ENCODE measurements around the gene VPS8.
A peak's percentile ranks its signal among the peaks of the same experiment; 100 is the strongest.

The VPS8 gene

GRCh38 chr3:184784731-184785500, 27.1 kb upstream of the VPS8 start:
- no peak for DNase-seq (ENCODE audit: low read depth)
- no peak overlapping the region for H3K4me3 ChIP-seq (ENCODE audit: low read depth, low read length)
- TF ChIP-seq CTCF (conservative IDR thresholded peaks at IDR 0.05; ENCODE audit: low read depth, low read length), result no peak

GRCh38 chr3:184785890-184786279, 26.1 kb upstream of the VPS8 start:
- TF ChIP-seq CTCF (conservative IDR thresholded peaks at IDR 0.05; ENCODE audit: low read depth, low read length), result no peak
- no peak overlapping the region for H3K4me3 ChIP-seq (ENCODE audit: low read depth, low read length)
- DNase-seq (ENCODE audit: low read depth), result no peak

GRCh38 chr3:184786280-184786941, 25.6 kb upstream of the VPS8 start:
- H3K4me3 ChIP-seq (ENCODE audit: low read depth, low read length), result no peak overlapping the region
- DNase-seq (ENCODE audit: low read depth), result peak; percentile 84

GRCh38 chr3:184788751-184789150, 23.2 kb upstream of the VPS8 start:
- no peak for DNase-seq (ENCODE audit: low read depth)
- no peak overlapping the region for H3K4me3 ChIP-seq (ENCODE audit: low read depth, low read length)
- no peak for TF ChIP-seq CTCF (conservative IDR thresholded peaks at IDR 0.05; ENCODE audit: low read depth, low read length)

More at GRCh38 chr3:184786280-184786941, 25.6 kb upstream of the VPS8 start:
- TF ChIP-seq CTCF (conservative IDR thresholded peaks at IDR 0.05; ENCODE audit: low read depth, low read length), result no peak

GRCh38 chr3:184789314-184789998, 22.5 kb upstream of the VPS8 start:
- no peak for TF ChIP-seq CTCF (conservative IDR thresholded peaks at IDR 0.05; ENCODE audit: low read depth, low read length)
- no peak overlapping the region for H3K4me3 ChIP-seq (ENCODE audit: low read depth, low read length)
- no peak for DNase-seq (ENCODE audit: low read depth)

- TF ChIP-seq CTCF (conservative IDR thresholded peaks at IDR 0.05; ENCODE audit: low read depth, low read length), result no peak
- H3K4me3 ChIP-seq (ENCODE audit: low read depth, low read length), result no peak overlapping the region
- DNase-seq (ENCODE audit: low read depth), result no peak
Observed at GRCh38 chr3:184791171-184791570, 20.8 kb upstream of the VPS8 start.

All from choroid plexus epithelial cell (primary cell).